ENCODE results near the gene PPP4R2.

- TF ChIP-seq, protein P1, sequence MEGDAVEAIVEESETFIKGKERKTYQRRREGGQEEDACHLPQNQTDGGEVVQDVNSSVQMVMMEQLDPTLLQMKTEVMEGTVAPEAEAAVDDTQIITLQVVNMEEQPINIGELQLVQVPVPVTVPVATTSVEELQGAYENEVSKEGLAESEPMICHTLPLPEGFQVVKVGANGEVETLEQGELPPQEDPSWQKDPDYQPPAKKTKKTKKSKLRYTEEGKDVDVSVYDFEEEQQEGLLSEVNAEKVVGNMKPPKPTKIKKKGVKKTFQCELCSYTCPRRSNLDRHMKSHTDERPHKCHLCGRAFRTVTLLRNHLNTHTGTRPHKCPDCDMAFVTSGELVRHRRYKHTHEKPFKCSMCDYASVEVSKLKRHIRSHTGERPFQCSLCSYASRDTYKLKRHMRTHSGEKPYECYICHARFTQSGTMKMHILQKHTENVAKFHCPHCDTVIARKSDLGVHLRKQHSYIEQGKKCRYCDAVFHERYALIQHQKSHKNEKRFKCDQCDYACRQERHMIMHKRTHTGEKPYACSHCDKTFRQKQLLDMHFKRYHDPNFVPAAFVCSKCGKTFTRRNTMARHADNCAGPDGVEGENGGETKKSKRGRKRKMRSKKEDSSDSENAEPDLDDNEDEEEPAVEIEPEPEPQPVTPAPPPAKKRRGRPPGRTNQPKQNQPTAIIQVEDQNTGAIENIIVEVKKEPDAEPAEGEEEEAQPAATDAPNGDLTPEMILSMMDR (IDR thresholded peaks at IDR 0.05; ENCODE audit: insufficient read depth, low read length), result no peak
- TF ChIP-seq POLR2AphosphoS5 (IDR thresholded peaks at IDR 0.05; ENCODE audit: low read depth) (no peak), GABPA (IDR thresholded peaks at IDR 0.05; ENCODE audit: low read depth) (no peak)
Observed at GRCh38 chr3:72949016-72949415, 47.6 kb upstream of the PPP4R2 start.
